Keratinocyte (primary cell): ENCODE results near the gene LUC7L3. TPM values are rescaled to one million over a fixed set of nuclear protein-coding genes. Genes with fewer than 3 reads are reported as not detected.

Experiments
- DNase-seq: peaks from one replicate; pipeline ENCODE4 v3.0.0-alpha.2; 2011; ENCODE audit warnings: low read depth, missing footprints, low spot score
- FAIRE-seq: peaks from 2 replicates; lab custom pipeline; 2011; peaks lifted over from hg19 to GRCh38; lab: Jason Lieb, UNC
- H2AFZ ChIP-seq: 2 replicates; pipeline ENCODE4 v1.6.0; 2012; ENCODE audit warnings: low read length, control low read depth, inconsistent platforms; ENCODE audit not compliant: control insufficient read depth
- H3K27ac ChIP-seq: 2 replicates; pipeline ENCODE4 v1.5.1; 2011; ENCODE audit warnings: low read length; ENCODE audit not compliant: control insufficient read depth, insufficient read depth
- H3K27me3 ChIP-seq: 3 replicates; pipeline ENCODE4 v1.6.0; 2011; ENCODE audit warnings: low read length; ENCODE audit not compliant: control insufficient read depth, insufficient read depth; ENCODE audit errors: extremely low read depth
- H3K36me3 ChIP-seq, 2 experiments: 2 replicates in 1 of 2; 3 replicates in 1 of 2; pipeline ENCODE4 v1.5.1; 2011; ENCODE audit warnings: low read length in 2 of 2, mild to moderate bottlenecking in 1 of 2; ENCODE audit not compliant: control insufficient read depth in 2 of 2, insufficient read depth in 2 of 2; ENCODE audit errors: extremely low read depth in 1 of 2
- H3K4me1 ChIP-seq: 3 replicates; pipeline ENCODE4 v1.5.1; 2011; ENCODE audit warnings: low read length; ENCODE audit not compliant: control insufficient read depth, insufficient read depth; ENCODE audit errors: extremely low read depth
- H3K4me2 ChIP-seq: 3 replicates; pipeline ENCODE4 v1.6.0; 2011; ENCODE audit warnings: low read depth, low read length; ENCODE audit not compliant: control insufficient read depth, insufficient read depth; ENCODE audit errors: extremely low read depth
- H3K4me3 ChIP-seq, 3 experiments: fragments of 200-600 bp in 1 of 3; sonication (generic) in 1 of 3; 2 replicates in 2 of 3; 3 replicates in 1 of 3; pipeline ENCODE4 v1.5.1; 2011 to 2016; ENCODE audit warnings: low read length in 3 of 3, mild to moderate bottlenecking in 3 of 3, control low read depth in 2 of 3, inconsistent platforms in 1 of 3, low read depth in 1 of 3, mixed read lengths in 1 of 3, mixed run types in 1 of 3, moderate library complexity in 1 of 3; ENCODE audit not compliant: control insufficient read depth in 2 of 3, insufficient read depth in 2 of 3; ENCODE audit errors: extremely low read depth in 1 of 3
- H3K79me2 ChIP-seq: 2 replicates; pipeline ENCODE4 v1.6.0; 2012; ENCODE audit warnings: low read length; ENCODE audit not compliant: control insufficient read depth, insufficient read depth
- H3K9ac ChIP-seq: 3 replicates; pipeline ENCODE4 v1.6.0; 2011; ENCODE audit warnings: low read length; ENCODE audit not compliant: control insufficient read depth, insufficient read depth; ENCODE audit errors: extremely low read depth
- H3K9me1 ChIP-seq: 3 replicates; pipeline ENCODE4 v1.6.0; 2011; ENCODE audit warnings: low read length; ENCODE audit not compliant: control insufficient read depth, insufficient read depth; ENCODE audit errors: extremely low read depth
- H3K9me3 ChIP-seq: 2 replicates; pipeline ENCODE4 v1.5.1; 2012; ENCODE audit warnings: low read depth, low read length; ENCODE audit not compliant: control insufficient read depth
- H4K20me1 ChIP-seq: 3 replicates; pipeline ENCODE4 v1.6.0; 2011; ENCODE audit warnings: low read length; ENCODE audit not compliant: control insufficient read depth, insufficient read depth; ENCODE audit errors: extremely low read depth
- CTCF ChIP-seq, 3 experiments: IDR thresholded peaks in 1 of 3; conservative IDR thresholded peaks in 1 of 3; optimal IDR thresholded peaks in 1 of 3; 2 replicates in 2 of 3; 3 replicates in 1 of 3; pipeline versions ENCODE3 to v1.5.1; 2011; ENCODE audit warnings: low read length in 3 of 3, mild to moderate bottlenecking in 3 of 3, moderate library complexity in 2 of 3, control low read depth in 1 of 3, inconsistent platforms in 1 of 3; ENCODE audit not compliant: insufficient read depth in 2 of 3; ENCODE audit errors: extremely low read depth in 1 of 3
- EZH2 ChIP-seq: IDR thresholded peaks from one replicate; pipeline ENCODE4 v1.6.1; 2012; ENCODE audit warnings: inconsistent platforms, mild to moderate bottlenecking, low read length, moderate library complexity
- dilution Hi-C: fragments of 300-500 bp; cut with MboI; formaldehyde crosslinking; loops from one replicate; pipeline ENCODE4 v1.7.0; 2020; ENCODE audit warnings: low sequenced_read_pairs; ENCODE audit not compliant: extremely low pct_ligation_motif_present
- polyA plus RNA-seq, 5 experiments: library from polyadenylated mRNA; depleted of rRNA in 3 of 5; stranded (reverse) in 3 of 5; stranded (forward) in 1 of 5; unstranded in 1 of 5; fragments of >200 nt; gene quantifications; 1 replicate in 1 of 5; 2 replicates in 3 of 5; 3 replicates in 1 of 5; pipeline versions ENCODE4 v1.2.1 to v1.2.3, GENCODE V29; 2011 to 2012; ENCODE audit warnings: missing spikeins in 2 of 5, low read depth in 1 of 5, low replicate concordance in 1 of 5

LUC7L3 gene
- polyA plus RNA-seq, 1 donor (not counting 4 experiments of a cell fraction or from before 2014, with no cell fraction given): 92.4 TPM

GRCh38 chr17:50794361-50794760 is 75.0 kb downstream of the LUC7L3 start:
- Histone ChIP-seq H3K27ac (no peak overlapping the region), H4K20me1 (no peaks in the 10 kb centered on the region), H2AFZ (no peak overlapping the region), H3K9me1 (no peaks in the 10 kb centered on the region), H3K9me3 (no peaks in the 10 kb centered on the region), H3K9ac (no peak overlapping the region), H3K79me2 (no peaks in the 10 kb centered on the region), H3K4me1 (peaks cover 20% of the 10 kb centered on the region), H3K4me2 (no peak overlapping the region), H3K27me3 (no peaks in the 10 kb centered on the region), H3K36me3 (no peaks in the 10 kb centered on the region), H3K4me3 (no peak overlapping the region)
- FAIRE-seq (no peak), DNase-seq (no peak)
- TF ChIP-seq EZH2 (no peak), CTCF (optimal IDR thresholded peaks at IDR 0.05 in 1 of 3, IDR thresholded peaks at IDR 0.05 in 1 of 3, conservative IDR thresholded peaks at IDR 0.05 in 1 of 3; ENCODE audit: extremely low read depth in 1 of 3, insufficient read depth in 2 of 3, low read length in 3 of 3) (no peak)
- dilution Hi-C loops: no loop called here

GRCh38 chr17:50797135-50797810 is 77.9 kb downstream of the LUC7L3 start:
- no peaks in the 10 kb centered on the region for H3K79me2 ChIP-seq
- H3K36me3 ChIP-seq: no peaks in the 10 kb centered on the region
- dilution Hi-C loops: no loop called here
- peak overlapping the region; percentile 78 for H2AFZ ChIP-seq
- TF ChIP-seq EZH2 (no peak), CTCF (optimal IDR thresholded peaks at IDR 0.05 in 1 of 3, IDR thresholded peaks at IDR 0.05 in 1 of 3, conservative IDR thresholded peaks at IDR 0.05 in 1 of 3; ENCODE audit: extremely low read depth in 1 of 3, insufficient read depth in 2 of 3, low read length in 3 of 3) (no peak)
- peaks cover 3% of the 10 kb centered on the region for H3K9me1 ChIP-seq
- FAIRE-seq (no peak), DNase-seq (no peak)
- H3K4me1 ChIP-seq: peaks cover 38% of the 10 kb centered on the region
- H3K27ac ChIP-seq: no peak overlapping the region
- no peaks in the 10 kb centered on the region for H3K27me3 ChIP-seq
- no peak overlapping the region for H3K4me3 ChIP-seq
- H3K4me2 ChIP-seq: no peak overlapping the region
- no peak overlapping the region for H3K9ac ChIP-seq
- H4K20me1 ChIP-seq: no peaks in the 10 kb centered on the region
- no peaks in the 10 kb centered on the region for H3K9me3 ChIP-seq
